ENCODE measurements around the gene RPS21. TPM values are rescaled to one million over a fixed set of nuclear protein-coding genes. Genes with fewer than 3 reads are reported as not detected.

RPS21 gene
- total RNA-seq, 4 donors from 2014 or later: 819 to 3,701 (median 3,102) TPM

GRCh38 chr20:62393335-62393665 lies 6.4 kb downstream of the RPS21 start:
- no peaks in the 10 kb centered on the region for H3K9me3 ChIP-seq
- no peak overlapping the region for H3K27ac ChIP-seq
- H3K4me3 ChIP-seq: no peak overlapping the region
- H3K4me1 ChIP-seq: peaks cover 0 to 13% (median 5%) of the 10 kb centered on the region in 3 donors
- no peak for DNase-seq
- no peaks in the 10 kb centered on the region for H3K27me3 ChIP-seq
- intact Hi-C loops (cut with DNase I): no loop called here
- peaks cover 0 to 68% (median 14%) of the 10 kb centered on the region in 3 donors for H3K36me3 ChIP-seq
- 86% methylated on average over 6 of the region's 12 CpGs; no CpG with 5 or more reads in 1 of the 2 donors for WGBS, 2 donors
- TF ChIP-seq CTCF (IDR thresholded peaks at IDR 0.05) (no peak), POLR2A (IDR thresholded peaks at IDR 0.05) (no peak)

- no peak overlapping the region for H3K27ac ChIP-seq
- H3K9me3 ChIP-seq: no peaks in the 10 kb centered on the region
- intact Hi-C loops (cut with DNase I): no loop called here
- H3K4me1 ChIP-seq: peaks cover 0 to 8% (median 0%) of the 10 kb centered on the region in 3 donors
- no peaks in the 10 kb centered on the region for H3K27me3 ChIP-seq
- peaks cover 0 to 62% (median 9%) of the 10 kb centered on the region in 3 donors for H3K36me3 ChIP-seq
- WGBS, 2 donors: 80 to 94% methylated on average over 1 to 14 of the region's 24 CpGs
- DNase-seq: no peak
- TF ChIP-seq POLR2A (IDR thresholded peaks at IDR 0.05): no peak
- TF ChIP-seq CTCF (IDR thresholded peaks at IDR 0.05): no peak
- no peak overlapping the region for H3K4me3 ChIP-seq
These were observed 6.9 kb downstream of the RPS21 start for GRCh38 chr20:62393830-62394229.

GRCh38 chr20:62394248-62395245 lies 7.6 kb downstream of the RPS21 start:
- H3K27me3 ChIP-seq: no peaks in the 10 kb centered on the region
- no peak overlapping the region for H3K27ac ChIP-seq
- no peak for DNase-seq
- intact Hi-C loops (cut with DNase I): no loop called here
- no peaks in the 10 kb centered on the region for H3K9me3 ChIP-seq
- peaks cover 0 to 55% (median 4%) of the 10 kb centered on the region in 3 donors for H3K36me3 ChIP-seq
- peaks cover 0 to 2% (median 0%) of the 10 kb centered on the region in 3 donors for H3K4me1 ChIP-seq
- TF ChIP-seq CTCF (IDR thresholded peaks at IDR 0.05) (no peak), POLR2A (IDR thresholded peaks at IDR 0.05) (no peak)
- WGBS, 2 donors: 92 to 94% methylated on average over 7 to 15 of the region's 44 CpGs
- no peak overlapping the region for H3K4me3 ChIP-seq

GRCh38 chr20:62395311-62396242 lies 8.7 kb downstream of the RPS21 start:
- intact Hi-C loops (cut with DNase I): no loop called here
- TF ChIP-seq CTCF (IDR thresholded peaks at IDR 0.05) (peak in 1 of 6 experiments; percentile 28), POLR2A (IDR thresholded peaks at IDR 0.05) (no peak)
- Histone ChIP-seq H3K4me1 (no peaks in the 10 kb centered on the region), H3K9me3 (no peaks in the 10 kb centered on the region), H3K4me3 (no peak overlapping the region), H3K36me3 (peaks cover 0 to 45% (median 4%) of the 10 kb centered on the region in 3 donors), H3K27me3 (no peaks in the 10 kb centered on the region), H3K27ac (no peak overlapping the region)
- 79% methylated on average over 8 of the region's 27 CpGs; no CpG with 5 or more reads in 1 of the 2 donors for WGBS, 2 donors
- DNase-seq: no peak
